ENCODE measurements around the gene TMEM161A.

TMEM161A gene

GRCh38 chr19:19071897-19072296 is 66.4 kb downstream of the TMEM161A start:
- WGBS: 93% methylated on average over 8 of the region's 8 CpGs
- no peak overlapping the region for H3K27ac ChIP-seq (ENCODE audit: low read length, poor library complexity, severe bottlenecking)
- H2BK12ac ChIP-seq (ENCODE audit: low read length in 2 of 2): no peak overlapping the region
- no peaks in the 10 kb centered on the region for H3K4me1 ChIP-seq (ENCODE audit: control insufficient read depth, insufficient read depth, low read depth, low read length)
- peaks cover 16% of the 10 kb centered on the region for H3K79me1 ChIP-seq (replicated peaks; ENCODE audit: low read length, poor library complexity, severe bottlenecking)
- H3K23ac ChIP-seq (ENCODE audit: low read length in 2 of 2): no peak overlapping the region
- no peaks in the 10 kb centered on the region for H3K27me3 ChIP-seq (ENCODE audit: control insufficient read depth in 1 of 2, insufficient read depth in 1 of 2, low read length in 2 of 2)
- H3K4me2 ChIP-seq (ENCODE audit: low read length, poor library complexity, severe bottlenecking): no peak overlapping the region
- no peak overlapping the region for H3K9ac ChIP-seq (ENCODE audit: low read length)
- no peak overlapping the region for H2AFZ ChIP-seq (ENCODE audit: low read depth, low read length)
- H2BK120ac ChIP-seq (ENCODE audit: low read depth, low read length): no peak overlapping the region
- H4K8ac ChIP-seq (ENCODE audit: low read length): no peak overlapping the region
- no peak overlapping the region for H2BK15ac ChIP-seq (ENCODE audit: low read depth, poor library complexity, severe bottlenecking)
- H3K18ac ChIP-seq (ENCODE audit: low read depth in 1 of 2, low read length in 2 of 2): no peak overlapping the region
- no peak overlapping the region for H4K91ac ChIP-seq (ENCODE audit: low read length)
- H3K14ac ChIP-seq (ENCODE audit: low read length in 2 of 2): no peak overlapping the region
- no peak overlapping the region for H2AK5ac ChIP-seq (ENCODE audit: low read length, severe bottlenecking)
- H3K4me3 ChIP-seq (ENCODE audit: insufficient read depth in 1 of 2, low read depth in 1 of 2, low read length in 2 of 2): no peak overlapping the region
- no peaks in the 10 kb centered on the region for H3K9me3 ChIP-seq (ENCODE audit: control insufficient read depth, low read length)
- H3K36me3 ChIP-seq (ENCODE audit: control insufficient read depth in 1 of 2, insufficient read depth in 2 of 2, low read depth in 1 of 2, low read length in 2 of 2): no peaks in the 10 kb centered on the region
- DNase-seq: no peak
- no peak overlapping the region for H3K4ac ChIP-seq (ENCODE audit: low read depth in 1 of 2, low read length in 2 of 2)
- H2BK5ac ChIP-seq (ENCODE audit: low read depth, low read length, poor library complexity, severe bottlenecking): no peak overlapping the region
